ENCODE results near the gene PLAAT5. TPM values are rescaled to one million over a fixed set of nuclear protein-coding genes. Genes with fewer than 3 reads are reported as not detected.
"Not testable (repeated sequence)": the region's sequence is repeated elsewhere in the genome, so short reads cannot be mapped to it uniquely, and the experiment has no call there.

PLAAT5 gene
- total RNA-seq, 1 donor from 2014 or later, result not detected

- no peak for DNase-seq (ENCODE audit: low read depth)
- no peaks in the 10 kb centered on the region for H3K36me3 ChIP-seq (ENCODE audit: control insufficient read depth, insufficient read depth, low read length)
- TF ChIP-seq, protein P1, sequence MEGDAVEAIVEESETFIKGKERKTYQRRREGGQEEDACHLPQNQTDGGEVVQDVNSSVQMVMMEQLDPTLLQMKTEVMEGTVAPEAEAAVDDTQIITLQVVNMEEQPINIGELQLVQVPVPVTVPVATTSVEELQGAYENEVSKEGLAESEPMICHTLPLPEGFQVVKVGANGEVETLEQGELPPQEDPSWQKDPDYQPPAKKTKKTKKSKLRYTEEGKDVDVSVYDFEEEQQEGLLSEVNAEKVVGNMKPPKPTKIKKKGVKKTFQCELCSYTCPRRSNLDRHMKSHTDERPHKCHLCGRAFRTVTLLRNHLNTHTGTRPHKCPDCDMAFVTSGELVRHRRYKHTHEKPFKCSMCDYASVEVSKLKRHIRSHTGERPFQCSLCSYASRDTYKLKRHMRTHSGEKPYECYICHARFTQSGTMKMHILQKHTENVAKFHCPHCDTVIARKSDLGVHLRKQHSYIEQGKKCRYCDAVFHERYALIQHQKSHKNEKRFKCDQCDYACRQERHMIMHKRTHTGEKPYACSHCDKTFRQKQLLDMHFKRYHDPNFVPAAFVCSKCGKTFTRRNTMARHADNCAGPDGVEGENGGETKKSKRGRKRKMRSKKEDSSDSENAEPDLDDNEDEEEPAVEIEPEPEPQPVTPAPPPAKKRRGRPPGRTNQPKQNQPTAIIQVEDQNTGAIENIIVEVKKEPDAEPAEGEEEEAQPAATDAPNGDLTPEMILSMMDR (IDR thresholded peaks at IDR 0.05; ENCODE audit: insufficient read depth, low read length, severe bottlenecking), result no peak
Observed at GRCh38 chr11:63534076-63534475, 43.1 kb upstream of the PLAAT5 start.

DNA sequence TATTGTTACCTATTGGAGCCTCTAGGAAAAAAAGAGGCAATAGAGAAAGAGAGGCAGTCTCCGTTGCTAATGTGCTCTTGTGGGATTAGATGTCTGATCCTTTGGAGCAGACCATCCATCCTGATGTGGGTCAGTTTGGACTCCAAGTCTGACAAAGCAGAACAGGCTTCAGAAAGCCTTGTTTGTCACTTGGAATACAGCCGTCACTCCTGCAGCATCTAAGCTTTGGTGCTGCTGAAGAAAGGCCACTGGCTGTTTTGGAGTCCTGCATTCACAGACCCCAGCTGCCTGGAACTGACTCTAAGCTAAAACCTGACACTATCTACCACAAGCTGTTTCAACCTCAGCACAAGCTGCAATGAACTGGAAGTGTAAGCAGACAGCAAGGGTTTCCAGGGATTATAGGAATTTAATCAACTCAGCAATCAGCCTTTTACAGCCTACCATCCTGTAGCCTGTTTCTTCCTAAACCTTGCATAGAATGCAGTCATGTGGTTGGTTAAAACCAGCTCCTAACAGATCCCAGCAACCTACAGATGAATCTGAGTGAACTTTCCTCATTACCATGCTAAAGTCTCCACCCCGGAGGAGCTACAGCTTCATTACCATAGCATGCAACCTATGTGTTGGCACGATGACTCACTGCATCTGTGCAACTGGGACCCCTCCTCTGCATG, 42.0 kb upstream of the PLAAT5 start:
- TF ChIP-seq, protein P1 (IDR thresholded peaks at IDR 0.05; ENCODE audit: insufficient read depth, low read length, severe bottlenecking), result no peak
- FAIRE-seq, result peak; percentile 18
- Histone ChIP-seq H3K36me3 (ENCODE audit: control insufficient read depth, insufficient read depth, low read length) (no peaks in the 10 kb centered on the region), H3K27me3 (ENCODE audit: control insufficient read depth, insufficient read depth, low read length) (no peaks in the 10 kb centered on the region), H3K4me3 (ENCODE audit: low read depth, low read length) (no peak overlapping the region)
- DNase-seq (ENCODE audit: low read depth), result no peak

More at GRCh38 chr11:63534076-63534475, 43.1 kb upstream of the PLAAT5 start:
- H3K27me3 ChIP-seq (ENCODE audit: control insufficient read depth, insufficient read depth, low read length), result no peaks in the 10 kb centered on the region
- no peak for FAIRE-seq
- H3K4me3 ChIP-seq (ENCODE audit: low read depth, low read length), result no peak overlapping the region

- TF ChIP-seq, protein P1 (IDR thresholded peaks at IDR 0.05; ENCODE audit: insufficient read depth, low read length, severe bottlenecking), result no peak
- Histone ChIP-seq H3K36me3 (ENCODE audit: control insufficient read depth, insufficient read depth, low read length) (no peaks in the 10 kb centered on the region), H3K4me3 (ENCODE audit: low read depth, low read length) (no peak overlapping the region), H3K27me3 (ENCODE audit: control insufficient read depth, insufficient read depth, low read length) (no peaks in the 10 kb centered on the region)
- DNase-seq (ENCODE audit: low read depth) (no peak), FAIRE-seq (no peak)
Observed at GRCh38 chr11:63532117-63532516, 41.1 kb upstream of the PLAAT5 start.

DNA sequence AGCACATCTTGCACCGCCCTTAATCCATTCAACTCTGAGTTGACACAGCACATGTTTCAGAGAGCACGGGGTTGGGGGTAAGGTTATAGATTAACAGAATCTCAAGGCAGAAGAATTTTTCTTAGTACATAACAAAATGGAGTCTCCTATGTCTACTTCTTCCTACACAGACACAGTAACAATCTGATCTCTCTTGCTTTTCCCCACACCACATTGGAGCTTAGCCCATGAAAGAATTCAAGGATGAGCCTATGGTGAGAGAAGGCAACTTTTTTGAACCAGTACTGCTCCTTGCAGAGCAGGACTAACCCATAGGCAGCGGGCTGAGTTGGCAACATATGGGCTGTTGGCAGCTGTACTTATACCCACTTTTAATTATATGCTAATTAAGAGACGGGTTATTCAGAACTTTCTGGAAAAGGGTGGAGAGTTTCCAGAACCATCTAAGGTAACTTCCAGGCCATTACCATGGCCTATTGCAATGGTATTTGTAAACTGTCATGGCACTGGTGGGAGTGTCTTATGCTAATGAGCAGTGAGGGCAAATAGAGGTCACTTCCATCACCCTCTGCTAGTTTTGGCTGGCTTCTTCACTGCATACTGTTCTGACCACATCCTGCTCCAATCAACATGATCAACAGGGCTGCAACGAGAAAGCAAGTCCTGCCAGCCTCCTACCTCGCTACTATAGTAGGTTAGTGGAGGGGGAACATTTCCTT, 40.3 kb upstream of the PLAAT5 start:
- H3K27me3 ChIP-seq (ENCODE audit: control insufficient read depth, insufficient read depth, low read length); FAIRE-seq; H3K36me3 ChIP-seq (ENCODE audit: control insufficient read depth, insufficient read depth, low read length); H3K4me3 ChIP-seq (ENCODE audit: low read depth, low read length): not testable (repeated sequence)
- peak; percentile 81 for DNase-seq (ENCODE audit: low read depth)

DNA sequence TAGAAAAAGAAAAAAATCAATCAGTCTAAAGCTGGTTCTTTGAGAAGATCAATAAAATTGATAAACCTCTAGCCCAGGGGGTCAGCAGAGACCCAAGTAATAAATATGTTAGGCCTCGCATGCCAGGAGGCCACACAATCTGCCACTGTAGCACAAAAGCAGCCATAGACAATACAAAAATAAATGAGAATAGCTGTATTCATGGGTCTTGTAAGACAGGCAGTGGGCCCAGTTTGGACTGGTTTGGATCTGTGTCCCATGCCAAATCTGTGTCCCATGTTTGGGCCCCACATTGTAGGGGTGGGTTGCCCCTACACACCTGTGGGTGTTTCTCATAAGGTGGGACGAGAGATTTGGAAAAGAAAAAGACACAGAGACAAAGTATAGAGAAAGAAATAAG, 39.1 kb upstream of the PLAAT5 start:
- DNase-seq (ENCODE audit: low read depth) (no peak), FAIRE-seq (no peak)
- Histone ChIP-seq H3K4me3 (ENCODE audit: low read depth, low read length) (no peak overlapping the region), H3K36me3 (ENCODE audit: control insufficient read depth, insufficient read depth, low read length) (no peaks in the 10 kb centered on the region), H3K27me3 (ENCODE audit: control insufficient read depth, insufficient read depth, low read length) (no peaks in the 10 kb centered on the region)
- TF ChIP-seq, protein P1 (IDR thresholded peaks at IDR 0.05; ENCODE audit: insufficient read depth, low read length, severe bottlenecking), result no peak

DNA sequence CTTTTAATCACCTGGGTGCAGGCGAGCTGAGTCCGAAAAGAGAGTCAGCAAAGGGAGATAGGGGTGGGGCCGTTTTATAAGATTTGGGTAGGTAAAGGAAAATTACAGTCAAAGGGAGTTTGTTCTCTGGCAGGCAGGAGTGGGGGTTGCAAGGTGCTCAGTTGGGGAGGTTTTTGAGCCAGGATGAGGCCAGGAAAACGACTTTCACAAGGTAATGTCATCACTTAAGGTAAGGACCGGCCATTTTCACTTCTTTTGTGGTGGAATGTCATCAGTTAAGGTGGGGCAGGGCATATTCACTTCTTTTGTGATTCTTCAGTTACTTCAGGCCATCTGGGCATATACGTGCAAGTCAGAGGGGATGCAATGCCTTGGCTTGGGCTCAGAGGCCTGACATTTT, 38.4 kb upstream of the PLAAT5 start:
- not testable (repeated sequence) for H3K4me3 ChIP-seq (ENCODE audit: low read depth, low read length); H3K36me3 ChIP-seq (ENCODE audit: control insufficient read depth, insufficient read depth, low read length); DNase-seq (ENCODE audit: low read depth); H3K27me3 ChIP-seq (ENCODE audit: control insufficient read depth, insufficient read depth, low read length); FAIRE-seq

DNA sequence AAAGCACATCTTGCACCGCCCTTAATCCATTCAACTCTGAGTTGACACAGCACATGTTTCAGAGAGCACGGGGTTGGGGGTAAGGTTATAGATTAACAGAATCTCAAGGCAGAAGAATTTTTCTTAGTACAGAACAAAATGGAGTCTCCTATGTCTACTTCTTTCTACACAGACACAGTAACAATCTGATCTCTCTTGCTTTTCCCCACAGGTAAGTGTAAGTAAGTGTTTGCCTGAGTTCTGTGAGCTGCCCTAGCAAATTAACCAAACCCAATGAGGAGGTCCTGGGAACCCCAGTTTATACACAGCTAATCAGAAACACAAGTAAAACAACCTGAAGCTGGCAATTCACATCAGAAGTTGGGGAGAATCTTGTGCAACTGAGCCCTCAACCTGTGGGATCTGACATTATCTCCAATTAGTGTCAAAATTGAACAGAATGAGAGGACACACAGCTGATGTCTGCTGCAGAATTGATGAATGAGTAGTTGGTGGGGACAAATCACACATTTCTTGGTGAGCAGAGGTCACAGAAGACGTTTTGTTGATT, 37.8 kb upstream of the PLAAT5 start:
- not testable (repeated sequence) for H3K36me3 ChIP-seq (ENCODE audit: control insufficient read depth, insufficient read depth, low read length); DNase-seq (ENCODE audit: low read depth)

GRCh38 chr11:63528156-63528555, 37.2 kb upstream of the PLAAT5 start:
- not testable (repeated sequence) for H3K27me3 ChIP-seq (ENCODE audit: control insufficient read depth, insufficient read depth, low read length); H3K36me3 ChIP-seq (ENCODE audit: control insufficient read depth, insufficient read depth, low read length); DNase-seq (ENCODE audit: low read depth); H3K4me3 ChIP-seq (ENCODE audit: low read depth, low read length); FAIRE-seq

More for the DNA sequence above, 37.8 kb upstream of the PLAAT5 start:
- not testable (repeated sequence) for H3K4me3 ChIP-seq (ENCODE audit: low read depth, low read length); H3K27me3 ChIP-seq (ENCODE audit: control insufficient read depth, insufficient read depth, low read length); FAIRE-seq

Data from bronchial epithelial cell (primary cell).